GM12878 (cell line): ENCODE measurements around the gene GDAP1L1. TPM values are rescaled to one million over a fixed set of nuclear protein-coding genes. Genes with fewer than 3 reads are reported as not detected.

Experiments used
- ATF7 ChIP-seq: fragments of 450-650 bp; IDR thresholded peaks from 2 replicates; pipeline ENCODE4 v1.6.1; 2016; ENCODE audit warnings: low read depth, mild to moderate bottlenecking
- BCLAF1 ChIP-seq: fragments of 450-650 bp; IDR thresholded peaks from 2 replicates; pipeline ENCODE4 v1.6.1; 2017; ENCODE audit warnings: antibody characterized with exemption, mild to moderate bottlenecking, moderate library complexity
- CBFB ChIP-seq: IDR thresholded peaks from 2 replicates; pipeline ENCODE4 v1.6.1; 2016; ENCODE audit warnings: antibody characterized with exemption, low read depth
- EP300 ChIP-seq, 2 experiments: fragments of 150-350 bp in 1 of 2; IDR thresholded peaks; 2 replicates each; pipeline ENCODE4 v1.6.1; 2011 to 2012; ENCODE audit warnings: low read depth in 2 of 2, low read length in 2 of 2, borderline replicate concordance in 1 of 2, improper control_type of control experiment in 1 of 2, inconsistent platforms in 1 of 2; ENCODE audit not compliant: control insufficient read depth in 1 of 2
- ESRRA ChIP-seq: IDR thresholded peaks from 2 replicates; pipeline ENCODE4 v1.6.1; 2012; ENCODE audit warnings: mild to moderate bottlenecking, low read length, improper control_type of control experiment
- HDGF ChIP-seq: fragments of 450-650 bp; IDR thresholded peaks from 2 replicates; pipeline ENCODE4 v1.6.1; 2016; ENCODE audit warnings: antibody characterized with exemption
- IRF3 ChIP-seq: fragments of 450-650 bp; IDR thresholded peaks from 2 replicates; pipeline ENCODE4 v1.6.1; 2014; ENCODE audit warnings: mild to moderate bottlenecking
- IRF4 ChIP-seq: IDR thresholded peaks from 2 replicates; pipeline ENCODE4 v1.6.1; 2011; ENCODE audit warnings: low read depth, low read length
- IRF5 ChIP-seq: fragments of 450-650 bp; IDR thresholded peaks from 2 replicates; pipeline ENCODE4 v1.6.1; 2017; ENCODE audit warnings: borderline replicate concordance
- LARP7 ChIP-seq: fragments of 450-650 bp; IDR thresholded peaks from 2 replicates; pipeline ENCODE4 v1.6.1; 2017; ENCODE audit warnings: mild to moderate bottlenecking
- MXI1 ChIP-seq: fragments of 150-350 bp; IDR thresholded peaks from 2 replicates; pipeline ENCODE4 v1.6.1; 2011; ENCODE audit warnings: low read depth, mild to moderate bottlenecking, inconsistent platforms, low read length, improper control_type of control experiment
- NBN ChIP-seq: fragments of 450-650 bp; IDR thresholded peaks from 2 replicates; pipeline ENCODE4 v1.6.1; 2016
- NR2F1 ChIP-seq: fragments of 450-650 bp; conservative IDR thresholded peaks from 2 replicates; pipeline ENCODE4 v1.6.1; 2017; ENCODE audit warnings: mild to moderate bottlenecking
- RAD51 ChIP-seq: fragments of 450-650 bp; IDR thresholded peaks from 2 replicates; pipeline ENCODE4 v1.6.1; 2016; ENCODE audit warnings: moderate library complexity, mild to moderate bottlenecking, inconsistent platforms
- RFX5 ChIP-seq: IDR thresholded peaks from 2 replicates; pipeline ENCODE4 v1.6.1; 2011; ENCODE audit warnings: low read depth, low read length, improper control_type of control experiment
- SMARCA5 ChIP-seq: fragments of 450-650 bp; IDR thresholded peaks from 2 replicates; pipeline ENCODE4 v1.6.1; 2017; ENCODE audit warnings: mild to moderate bottlenecking
- TARDBP ChIP-seq: IDR thresholded peaks from 2 replicates; pipeline ENCODE4 v1.6.1; 2016; ENCODE audit warnings: borderline replicate concordance
- TBL1XR1 ChIP-seq: IDR thresholded peaks from 2 replicates; pipeline ENCODE4 v1.6.1; 2012; ENCODE audit warnings: low read depth, low read length, improper control_type of control experiment
- TCF3 ChIP-seq: IDR thresholded peaks from 2 replicates; pipeline ENCODE4 v1.6.1; 2012; ENCODE audit warnings: low read depth, mild to moderate bottlenecking, low read length, borderline replicate concordance; ENCODE audit not compliant: insufficient read depth
- WRNIP1 ChIP-seq: IDR thresholded peaks from 2 replicates; pipeline ENCODE4 v1.6.1; 2011; ENCODE audit warnings: low read depth, low read length, improper control_type of control experiment, borderline replicate concordance
- ZBTB40 ChIP-seq: fragments of 450-650 bp; IDR thresholded peaks from 2 replicates; pipeline ENCODE4 v1.6.1; 2016; ENCODE audit warnings: mild to moderate bottlenecking, moderate library complexity, borderline replicate concordance
- polyA plus RNA-seq, 11 experiments: library from polyadenylated mRNA; depleted of rRNA in 4 of 11; unstranded in 6 of 11; stranded (reverse) in 5 of 11; fragments of >200 nt; fragmentation: Nextera tagmentation in 4 of 11; fragmentation: Illumina TruSeq in 1 of 11; extraction: Ambion mirVana in 4 of 11; extraction: Trizol in 1 of 11; gene quantifications; 1 replicate in 1 of 11; 2 replicates in 10 of 11; pipeline versions ENCODE4 v1.2.1 to v1.2.3, GENCODE V29; 2011 to 2016; ENCODE audit warnings: inconsistent platforms in 2 of 11, missing spikeins in 2 of 11, low read depth in 1 of 11
- total RNA-seq, 4 experiments: library from RNA; depleted of rRNA in 3 of 4; stranded (reverse); fragments of >200 nt in 3 of 4; fragmentation: Illumina TruSeq in 1 of 4; extraction: Trizol in 1 of 4; gene quantifications; 2 replicates each; pipeline versions ENCODE4 v1.2.1 to v1.2.3, GENCODE V29; 2013 to 2021

Gene GDAP1L1
- total and polyA plus RNA-seq, 10 of the 15 experiments (the other 5 are each of a cell fraction or from before 2014, with no cell fraction given): 0.08 to 0.38 TPM; not detected in 8

- TF ChIP-seq CBFB: no peak
- TF ChIP-seq HDGF: peak; percentile 89
- TF ChIP-seq TBL1XR1: peak; percentile 39
- TF ChIP-seq NR2F1: no peak
- TF ChIP-seq RAD51: no peak
- no peak for TF ChIP-seq ESRRA
- peak; percentile 74; the same call in 1 of the 2 replicates for TF ChIP-seq NBN
- TF ChIP-seq RFX5: peak; percentile 18; the same call in 1 of the 2 replicates
- TF ChIP-seq WRNIP1: no peak
- TF ChIP-seq MXI1: peak; percentile 81
- peak; percentile 82; the same call in 1 of the 2 replicates for TF ChIP-seq SMARCA5
- TF ChIP-seq IRF5: no peak
- TF ChIP-seq TARDBP: no peak
- no peak for TF ChIP-seq EP300 (IDR thresholded peaks at IDR 0.05; ENCODE audit: borderline replicate concordance in 1 of 2, control insufficient read depth in 1 of 2, low read depth in 2 of 2, low read length in 2 of 2)
- TF ChIP-seq ZBTB40: no peak
- no peak for TF ChIP-seq IRF4
- TF ChIP-seq IRF3: no peak
- TF ChIP-seq ATF7: no peak
- TF ChIP-seq BCLAF1: no peak
- 0 out of 2 replicates have a peak, but pooled peaks have one; percentile 12 for TF ChIP-seq TCF3
- peak; percentile 91 for TF ChIP-seq LARP7
These were observed 63.8 kb downstream of the GDAP1L1 start, which contains the start of gene FITM2 (continued) for GRCh38 chr20:44310664-44311639.
